ENCODE results near the gene BCS1L.

The BCS1L gene

GRCh38 chr2:218644721-218645120 is 14.8 kb upstream of the BCS1L start:
- Mint-ChIP-seq H3K36me3 (ENCODE audit: low read depth) (peaks cover 69% of the 10 kb centered on the region), H3K27me3 (no peaks in the 10 kb centered on the region), H3K27ac (no peak overlapping the region), H3K9me3 (no peaks in the 10 kb centered on the region), H3K4me1 (ENCODE audit: low read depth) (peaks cover 10% of the 10 kb centered on the region), H3K4me3 (no peak overlapping the region)

DNA sequence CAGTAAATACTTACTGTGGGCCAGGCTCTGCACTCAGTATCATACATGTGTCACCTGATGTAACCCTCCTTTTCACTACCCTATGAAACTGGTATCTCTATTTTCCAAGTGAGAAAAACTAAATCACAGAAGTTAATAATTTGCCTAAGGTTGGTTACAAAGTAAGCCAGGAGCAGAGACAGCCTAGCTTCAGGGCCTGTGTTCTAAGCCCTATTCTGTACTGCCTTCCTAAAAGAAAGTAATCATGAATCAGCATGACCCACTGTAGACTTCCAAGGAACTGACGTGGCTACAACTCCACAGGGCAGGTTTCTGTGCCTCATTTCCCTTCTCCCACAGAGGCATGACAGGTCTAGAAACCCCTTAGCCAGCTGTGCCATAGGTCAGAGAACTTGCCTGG is 14.4 kb upstream of the BCS1L start:
- Mint-ChIP-seq H3K27ac (no peak overlapping the region), H3K27me3 (no peaks in the 10 kb centered on the region), H3K4me3 (no peak overlapping the region), H3K9me3 (no peaks in the 10 kb centered on the region), H3K36me3 (ENCODE audit: low read depth) (peaks cover 70% of the 10 kb centered on the region), H3K4me1 (ENCODE audit: low read depth) (peaks cover 10% of the 10 kb centered on the region)

DNA sequence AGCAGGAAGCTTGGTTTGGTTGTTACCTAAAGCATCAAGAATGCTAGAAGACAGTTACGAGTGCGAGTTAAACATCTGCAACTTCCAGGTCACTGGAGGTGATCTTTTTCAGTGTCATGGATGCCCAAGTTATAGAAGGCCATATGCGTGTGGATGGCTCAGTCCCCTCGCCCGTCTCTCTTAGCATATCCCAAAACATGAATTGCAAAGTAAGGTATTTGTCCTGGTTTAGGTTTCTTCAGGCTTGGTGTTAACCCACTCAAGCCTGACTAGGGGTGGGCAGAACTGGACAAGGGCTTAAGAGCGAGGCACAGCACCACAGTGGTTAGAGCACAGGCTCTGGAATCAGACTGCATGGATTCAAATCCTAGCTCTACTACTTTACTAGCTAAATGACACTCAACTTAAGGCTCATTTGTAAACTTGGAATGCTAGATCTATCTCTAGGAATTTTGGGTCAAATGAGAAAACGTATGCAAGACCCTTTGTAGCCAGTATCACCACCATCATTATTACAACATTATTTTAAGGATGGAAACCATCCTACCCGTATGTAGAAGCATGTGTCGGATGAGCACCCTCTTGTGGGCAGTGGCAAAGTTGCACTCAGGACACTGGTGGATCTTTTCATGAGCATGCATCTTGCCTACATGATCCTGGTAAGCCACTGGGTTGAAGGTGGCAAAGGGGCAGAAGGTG is 11.2 kb upstream of the BCS1L start:
- H3K4me1 Mint-ChIP-seq (ENCODE audit: low read depth) = peaks cover 10% of the 10 kb centered on the region
- H3K36me3 Mint-ChIP-seq (ENCODE audit: low read depth) = peaks cover 77% of the 10 kb centered on the region
- H3K27ac Mint-ChIP-seq = no peak overlapping the region
- no peak overlapping the region for H3K4me3 Mint-ChIP-seq
- no peaks in the 10 kb centered on the region for H3K27me3 Mint-ChIP-seq
- no peaks in the 10 kb centered on the region for H3K9me3 Mint-ChIP-seq

- peaks cover 77% of the 10 kb centered on the region for H3K36me3 Mint-ChIP-seq (ENCODE audit: low read depth)
- peaks cover 10% of the 10 kb centered on the region for H3K4me1 Mint-ChIP-seq (ENCODE audit: low read depth)
- H3K4me3 Mint-ChIP-seq = no peak overlapping the region
- H3K9me3 Mint-ChIP-seq = no peaks in the 10 kb centered on the region
- H3K27me3 Mint-ChIP-seq = no peaks in the 10 kb centered on the region
- no peak overlapping the region for H3K27ac Mint-ChIP-seq
Measured at GRCh38 chr2:218648787-218649100, 10.7 kb upstream of the BCS1L start.

- H3K27ac Mint-ChIP-seq = no peak overlapping the region
- no peaks in the 10 kb centered on the region for H3K9me3 Mint-ChIP-seq
- peaks cover 35% of the 10 kb centered on the region for H3K4me1 Mint-ChIP-seq (ENCODE audit: low read depth)
- H3K36me3 Mint-ChIP-seq (ENCODE audit: low read depth) = peaks cover 59% of the 10 kb centered on the region
- no peak overlapping the region for H3K4me3 Mint-ChIP-seq
- H3K27me3 Mint-ChIP-seq = no peaks in the 10 kb centered on the region
Measured at GRCh38 chr2:218655751-218656150, 3.7 kb upstream of the BCS1L start.

DNA sequence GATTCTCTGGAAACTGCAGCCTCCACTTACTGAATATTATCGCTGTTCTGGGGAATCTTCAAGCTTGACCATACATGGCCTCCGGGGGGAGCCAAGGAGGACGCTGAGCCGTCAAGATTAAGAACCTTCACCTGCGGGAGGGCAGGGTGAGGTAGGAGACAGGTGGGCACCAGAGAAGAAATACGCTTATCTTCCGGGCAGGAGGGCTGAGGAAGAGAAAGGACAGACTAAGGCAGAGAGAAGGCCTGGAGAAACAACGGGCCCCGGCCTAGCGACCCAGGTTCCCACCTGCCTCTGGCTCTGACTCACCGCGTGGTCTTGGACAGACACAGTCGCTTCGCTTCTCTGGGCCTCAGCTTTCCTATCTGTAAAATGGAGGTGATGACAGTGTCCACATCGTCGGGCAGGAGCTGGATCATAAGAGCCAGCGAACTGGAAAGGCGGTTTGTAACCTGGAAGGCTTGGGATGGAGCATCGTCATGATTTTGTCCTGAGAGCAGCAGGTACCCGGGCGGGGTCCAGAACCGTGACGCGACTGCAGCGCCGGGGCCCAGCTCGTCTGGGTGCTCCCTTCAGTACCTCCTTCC is 719 bp upstream of the BCS1L start:
- H3K36me3 Mint-ChIP-seq (ENCODE audit: low read depth) = peaks cover 61% of the 10 kb centered on the region
- H3K27me3 Mint-ChIP-seq = no peaks in the 10 kb centered on the region
- H3K4me3 Mint-ChIP-seq = peak overlapping the region; percentile 97
- H3K4me1 Mint-ChIP-seq (ENCODE audit: low read depth) = peaks cover 38% of the 10 kb centered on the region
- peak overlapping the region; percentile 94 for H3K27ac Mint-ChIP-seq
- no peaks in the 10 kb centered on the region for H3K9me3 Mint-ChIP-seq

DNA sequence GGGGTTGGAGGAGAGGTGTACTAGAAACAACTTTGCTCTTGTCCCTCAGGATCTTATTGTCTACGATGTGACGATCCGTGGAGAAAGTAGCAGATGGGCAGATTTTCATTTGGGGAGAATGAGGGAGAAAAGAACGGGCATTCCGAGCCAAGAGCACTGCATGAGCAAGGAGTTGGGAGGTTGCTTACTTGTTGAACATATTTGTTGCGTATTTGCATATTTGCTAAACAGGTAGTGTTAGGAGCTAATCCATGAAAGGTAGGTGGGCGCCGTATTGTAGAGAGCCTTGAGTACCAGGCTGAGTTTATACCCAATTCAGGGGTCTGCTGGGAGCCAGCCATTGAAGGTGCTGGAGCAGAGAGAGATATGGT is 490 bp downstream of the BCS1L start:
- Mint-ChIP-seq H3K27ac (peak overlapping the region; percentile 94), H3K4me3 (peak overlapping the region; percentile 97), H3K4me1 (ENCODE audit: low read depth) (peaks cover 38% of the 10 kb centered on the region), H3K9me3 (no peaks in the 10 kb centered on the region), H3K27me3 (no peaks in the 10 kb centered on the region), H3K36me3 (ENCODE audit: low read depth) (peaks cover 66% of the 10 kb centered on the region)

- peaks cover 69% of the 10 kb centered on the region for H3K36me3 Mint-ChIP-seq (ENCODE audit: low read depth)
- H3K4me1 Mint-ChIP-seq (ENCODE audit: low read depth) = peaks cover 31% of the 10 kb centered on the region
- no peak overlapping the region for H3K27ac Mint-ChIP-seq
- H3K9me3 Mint-ChIP-seq = no peaks in the 10 kb centered on the region
- no peaks in the 10 kb centered on the region for H3K27me3 Mint-ChIP-seq
- H3K4me3 Mint-ChIP-seq = no peak overlapping the region
Measured at GRCh38 chr2:218662377-218662776, 2.9 kb downstream of the BCS1L start.

GRCh38 chr2:218662827-218663226 is 3.3 kb downstream of the BCS1L start:
- Mint-ChIP-seq H3K36me3 (ENCODE audit: low read depth) (peaks cover 69% of the 10 kb centered on the region), H3K27ac (no peak overlapping the region), H3K9me3 (no peaks in the 10 kb centered on the region), H3K27me3 (no peaks in the 10 kb centered on the region), H3K4me1 (ENCODE audit: low read depth) (peaks cover 26% of the 10 kb centered on the region), H3K4me3 (no peak overlapping the region)

DNA sequence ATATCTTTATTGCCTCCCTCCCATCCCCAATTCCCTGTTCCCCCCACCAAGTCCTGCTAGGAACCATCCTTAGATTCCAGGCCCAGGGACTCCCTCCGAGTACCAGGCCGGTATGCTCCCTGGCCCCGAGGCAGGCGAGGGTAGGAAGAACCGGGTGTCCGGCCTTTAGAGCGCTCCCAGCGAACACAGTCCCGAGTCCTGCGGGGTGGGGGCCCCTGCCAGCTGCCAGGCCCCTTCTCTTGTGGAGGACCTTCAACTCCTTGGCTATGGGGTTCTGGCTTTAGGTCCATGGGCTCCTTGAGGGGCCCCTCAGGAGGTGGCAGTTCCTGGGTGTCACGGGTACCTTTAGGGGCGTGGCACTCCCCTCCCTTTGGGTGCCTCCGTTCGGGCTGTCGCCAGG is 4.4 kb downstream of the BCS1L start:
- Mint-ChIP-seq H3K27me3 (no peaks in the 10 kb centered on the region), H3K4me3 (no peak overlapping the region), H3K9me3 (no peaks in the 10 kb centered on the region), H3K36me3 (ENCODE audit: low read depth) (peaks cover 69% of the 10 kb centered on the region), H3K27ac (no peak overlapping the region), H3K4me1 (ENCODE audit: low read depth) (peaks cover 16% of the 10 kb centered on the region)

DNA sequence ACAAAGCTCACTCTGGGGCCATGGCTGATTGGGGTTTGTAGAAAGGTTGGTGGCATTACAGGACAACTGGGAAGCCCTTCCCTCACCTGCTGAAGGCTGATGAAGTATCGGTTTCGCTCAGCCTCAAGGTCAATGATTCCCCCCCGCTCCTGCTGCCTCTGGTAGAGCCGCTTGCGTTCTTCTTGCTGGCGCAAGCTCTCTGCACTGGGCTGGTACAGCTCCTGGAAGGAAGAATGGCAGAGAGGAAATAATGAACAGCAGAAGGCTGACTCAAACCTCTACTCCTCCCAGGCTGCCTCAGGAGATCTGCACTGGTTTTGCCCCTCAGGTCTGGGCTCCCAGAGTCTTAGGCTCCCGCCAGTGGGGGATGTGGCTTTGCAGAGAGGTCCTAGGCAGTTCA is 5.2 kb downstream of the BCS1L start:
- no peaks in the 10 kb centered on the region for H3K27me3 Mint-ChIP-seq
- H3K9me3 Mint-ChIP-seq = no peaks in the 10 kb centered on the region
- H3K4me3 Mint-ChIP-seq = no peak overlapping the region
- peaks cover 13% of the 10 kb centered on the region for H3K4me1 Mint-ChIP-seq (ENCODE audit: low read depth)
- H3K27ac Mint-ChIP-seq = no peak overlapping the region
- peaks cover 67% of the 10 kb centered on the region for H3K36me3 Mint-ChIP-seq (ENCODE audit: low read depth)

DNA sequence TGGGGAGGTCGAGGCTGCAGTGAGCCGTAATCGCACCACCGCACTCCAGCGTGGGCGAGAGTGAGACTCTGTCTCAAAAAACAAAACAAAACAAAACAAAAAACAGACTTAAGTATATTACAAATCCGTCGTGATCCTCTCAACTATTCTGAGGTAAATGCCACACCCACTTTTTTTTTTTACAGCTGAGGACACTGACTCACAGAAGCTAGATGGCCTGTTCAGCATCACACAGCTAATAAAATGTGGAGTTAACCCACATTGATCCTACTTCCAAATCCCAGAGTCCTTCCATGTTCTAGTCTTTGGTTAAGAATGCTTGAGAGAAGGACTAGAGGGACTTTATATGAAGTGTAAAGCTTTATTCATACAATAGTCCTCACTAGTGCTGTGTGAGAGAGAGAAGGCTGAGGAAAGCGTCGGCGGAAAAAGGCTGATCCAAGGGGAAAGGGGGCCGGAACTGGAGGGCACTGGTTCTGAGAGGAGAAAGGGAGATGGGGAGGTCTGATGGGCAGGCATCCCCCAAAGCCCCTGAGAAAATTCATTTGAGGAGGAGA is 11.7 kb downstream of the BCS1L start:
- Mint-ChIP-seq H3K9me3 (no peaks in the 10 kb centered on the region), H3K4me3 (peak overlapping the region; percentile 98), H3K4me1 (ENCODE audit: low read depth) (peaks cover 25% of the 10 kb centered on the region), H3K27me3 (no peaks in the 10 kb centered on the region), H3K27ac (peak overlapping the region; percentile 98), H3K36me3 (ENCODE audit: low read depth) (peaks cover 18% of the 10 kb centered on the region)

GRCh38 chr2:218671654-218672566 is 12.4 kb downstream of the BCS1L start, which contains the start of the genes RNF25 and STK36:
RNF25 (minus strand) TSS chr2:218672002; CDS start chr2:218671970, 32 bp downstream.
STK36 (plus strand) TSS chr2:218672086; CDS start chr2:218672830, 744 bp downstream.
- Mint-ChIP-seq H3K27me3 (no peaks in the 10 kb centered on the region), H3K27ac (peak within 1 kb of the TSS; percentile 98), H3K36me3 (ENCODE audit: low read depth) (peaks cover 15% of the 10 kb centered on the region), H3K9me3 (no peaks in the 10 kb centered on the region), H3K4me3 (peak within 1 kb of the TSS; percentile 98), H3K4me1 (ENCODE audit: low read depth) (peaks cover 25% of the 10 kb centered on the region)

- no peaks in the 10 kb centered on the region for H3K27me3 Mint-ChIP-seq
- no peaks in the 10 kb centered on the region for H3K9me3 Mint-ChIP-seq
- no peaks in the 10 kb centered on the region for H3K36me3 Mint-ChIP-seq (ENCODE audit: low read depth)
- no peaks in the 10 kb centered on the region for H3K4me1 Mint-ChIP-seq (ENCODE audit: low read depth)
- no peak overlapping the region for H3K27ac Mint-ChIP-seq
- H3K4me3 Mint-ChIP-seq = no peak overlapping the region
Measured at GRCh38 chr2:218679119-218679518, 19.6 kb downstream of the BCS1L start.

- Mint-ChIP-seq H3K36me3 (ENCODE audit: low read depth) (peaks cover 5% of the 10 kb centered on the region), H3K27ac (no peak overlapping the region)
Measured at GRCh38 chr2:218680061-218680460, 20.6 kb downstream of the BCS1L start.

More at GRCh38 chr2:218680061-218680460, 20.6 kb downstream of the BCS1L start:
- no peaks in the 10 kb centered on the region for H3K4me1 Mint-ChIP-seq (ENCODE audit: low read depth)
- H3K9me3 Mint-ChIP-seq = no peaks in the 10 kb centered on the region
- H3K27me3 Mint-ChIP-seq = no peaks in the 10 kb centered on the region
- H3K4me3 Mint-ChIP-seq = no peak overlapping the region
